Activated gamma-delta T cell treated with anti-CD3 and anti-CD28 coated beads, Interleukin-2, amount 50 U/mL, for 16 hours (primary cell): ENCODE data around the gene AQP12A.
"Not testable (repeated sequence)": the region's sequence is repeated elsewhere in the genome, so short reads cannot be mapped to it uniquely, and the experiment has no call there.

Experiments used
- DNase-seq: peaks from one replicate; pipeline ENCODE4 v3.0.0-alpha.2; 2020; ENCODE audit warnings: low read depth

Gene AQP12A

GRCh38 chr2:240662681-240663080 lies 29.0 kb upstream of the AQP12A start:
- no peak for DNase-seq

- no peak for DNase-seq
Observed at GRCh38 chr2:240663546-240664190, 28.0 kb upstream of the AQP12A start.

- no peak for DNase-seq
Observed at GRCh38 chr2:240664622-240665021, 27.0 kb upstream of the AQP12A start.

- no peak for DNase-seq
Observed at GRCh38 chr2:240670402-240670801, 21.3 kb upstream of the AQP12A start.

DNA sequence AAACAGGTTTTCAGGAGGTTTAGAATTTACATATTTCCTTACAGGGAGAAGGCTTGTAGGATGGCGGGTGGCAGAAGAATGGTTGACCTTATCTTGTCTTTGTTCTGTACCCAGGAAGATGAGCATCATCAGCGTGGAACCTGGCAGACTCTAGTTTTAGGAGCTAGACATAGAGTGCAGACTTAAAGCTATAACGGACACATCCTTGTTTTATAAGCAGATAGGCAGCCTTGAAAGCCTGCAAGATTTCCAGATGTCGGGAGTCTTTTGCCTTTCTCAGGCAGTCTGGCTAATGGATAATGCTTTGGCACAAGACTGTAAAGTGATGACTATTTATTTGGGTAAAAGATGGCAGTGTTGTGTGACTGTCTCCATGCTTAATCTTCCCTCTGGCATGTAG lies 20.7 kb upstream of the AQP12A start:
- no peak for DNase-seq

DNA sequence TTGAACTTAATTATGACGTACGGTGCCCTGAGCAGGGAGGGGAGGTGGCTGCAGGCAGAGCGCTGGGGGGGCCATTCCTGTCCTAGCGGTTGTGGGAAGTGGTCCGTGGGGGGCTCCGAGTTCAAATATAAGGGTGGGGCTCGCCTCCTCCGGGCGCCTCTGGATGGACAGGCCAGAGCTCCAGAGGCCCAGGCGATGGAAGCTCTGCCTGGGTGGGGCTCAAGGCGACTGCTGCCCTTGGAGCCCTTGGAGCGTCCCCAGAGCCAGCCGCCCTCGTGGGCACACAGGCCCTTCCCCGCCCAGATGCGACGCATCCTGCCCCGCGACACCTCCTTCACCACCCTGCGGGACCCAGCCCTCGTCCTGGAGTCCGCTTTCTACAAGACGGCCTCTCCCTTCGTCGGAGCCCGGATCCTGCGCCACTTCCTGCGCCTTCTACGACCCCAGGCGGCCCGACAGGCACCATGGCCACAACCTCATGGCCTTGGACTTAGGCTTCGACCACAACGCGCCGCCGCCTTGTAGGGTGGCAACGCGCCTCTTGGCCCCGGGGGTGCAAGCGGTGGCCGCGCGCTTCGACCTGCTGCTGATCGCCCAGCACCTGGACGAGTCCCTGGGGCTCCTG lies 19.5 kb upstream of the AQP12A start:
- DNase-seq, result no peak

- no peak for DNase-seq
Observed at GRCh38 chr2:240672701-240673190, 18.9 kb upstream of the AQP12A start.

DNA sequence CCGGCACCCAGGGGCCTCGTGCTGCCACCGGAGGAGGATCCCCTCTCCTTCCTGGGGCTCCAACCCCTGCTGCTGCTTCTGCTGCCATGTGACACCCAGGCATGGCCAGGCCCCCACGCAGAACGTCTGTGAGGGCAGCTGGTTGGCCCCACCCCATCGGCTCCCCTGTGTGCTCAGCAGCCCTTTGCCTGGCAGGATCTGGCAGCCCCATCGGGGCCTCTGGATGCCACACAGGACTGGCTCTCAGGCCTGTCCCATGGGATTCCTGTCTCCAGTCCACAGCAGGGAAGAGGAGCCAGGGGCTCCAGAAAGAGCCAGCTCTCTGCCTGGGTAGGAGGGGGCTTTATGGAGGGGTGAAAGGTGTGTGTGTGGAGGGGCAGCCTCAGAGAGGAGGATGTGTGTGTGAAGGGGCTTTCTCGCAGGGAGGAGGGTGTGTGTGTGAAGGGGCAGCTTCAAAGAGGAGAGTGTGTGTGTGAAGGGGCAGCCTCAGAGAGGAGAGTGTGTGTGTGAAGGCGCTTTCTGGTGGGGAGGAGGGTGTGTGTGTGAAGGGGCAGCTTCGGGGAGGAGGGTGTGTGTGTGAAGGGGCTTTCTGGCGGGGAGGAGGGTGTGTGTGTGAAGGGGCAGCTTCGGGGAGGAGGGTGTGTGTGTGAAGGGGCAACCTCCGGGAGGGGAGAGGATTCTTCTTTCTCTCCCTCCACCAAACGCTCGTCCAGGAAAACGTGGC lies 17.0 kb upstream of the AQP12A start:
- DNase-seq, result not testable (repeated sequence)

GRCh38 chr2:240675345-240675744 lies 16.3 kb upstream of the AQP12A start:
- DNase-seq, result not testable (repeated sequence)

DNA sequence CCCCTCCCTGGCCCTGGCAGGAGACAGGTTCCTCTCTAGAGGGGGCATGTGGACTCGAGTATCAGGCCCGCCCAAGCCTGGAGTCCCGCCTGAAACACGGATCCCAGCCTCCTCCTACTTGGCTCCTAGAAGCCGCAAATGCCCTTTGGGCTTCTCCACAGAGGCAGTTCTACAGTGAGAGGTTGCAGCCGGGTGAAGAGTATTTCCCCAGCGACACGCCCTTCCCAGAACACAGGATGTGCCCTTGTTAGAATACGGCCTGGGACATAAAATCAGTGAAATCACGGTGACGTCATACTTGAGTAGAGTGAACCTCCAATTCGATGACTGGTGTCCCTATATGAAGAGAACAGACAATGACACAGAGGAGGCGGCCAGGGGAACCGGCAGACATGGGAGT lies 13.6 kb upstream of the AQP12A start:
- not testable (repeated sequence) for DNase-seq

- not testable (repeated sequence) for DNase-seq
Observed at GRCh38 chr2:240678909-240679308, 12.8 kb upstream of the AQP12A start.

DNA sequence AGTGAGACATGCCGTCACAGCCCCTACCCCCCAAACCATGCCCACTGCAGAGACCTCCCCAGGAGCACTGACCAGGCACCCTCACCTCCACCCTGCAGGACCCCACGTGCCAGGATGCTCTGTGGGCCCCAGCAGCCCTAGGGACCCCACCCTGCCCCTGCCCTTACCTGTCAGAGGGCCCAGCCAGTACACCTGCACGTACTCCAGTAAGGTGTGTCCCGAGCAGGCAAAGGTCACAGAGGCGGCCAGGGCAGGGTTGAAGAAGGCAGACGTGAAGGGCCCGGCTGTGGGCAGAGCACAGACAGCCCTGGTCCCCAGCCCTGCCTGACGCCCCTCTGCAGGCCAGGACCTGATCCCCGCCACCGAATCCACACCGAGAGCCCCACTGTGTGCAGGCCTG lies 11.5 kb upstream of the AQP12A start:
- DNase-seq, result not testable (repeated sequence)

GRCh38 chr2:240682431-240683224 lies 9.0 kb upstream of the AQP12A start, which contains the start of gene AQP12B:
Gene AQP12B, minus strand, starts transcription at chr2:240682885. Its CDS starts 48 bp downstream, at chr2:240682837.
- DNase-seq, result not testable (repeated sequence)

GRCh38 chr2:240683329-240683979 lies 8.2 kb upstream of the AQP12A start:
- DNase-seq, result not testable (repeated sequence)

GRCh38 chr2:240683980-240684728 lies 7.5 kb upstream of the AQP12A start:
- not testable (repeated sequence) for DNase-seq

- DNase-seq, result no peak
Observed at GRCh38 chr2:240685771-240686371, 5.8 kb upstream of the AQP12A start.

GRCh38 chr2:240686460-240686859 lies 5.2 kb upstream of the AQP12A start:
- DNase-seq, result no peak

- no peak for DNase-seq
Observed at GRCh38 chr2:240687045-240687740, 4.5 kb upstream of the AQP12A start.

- DNase-seq, result no peak
Observed at GRCh38 chr2:240687741-240688552, 3.7 kb upstream of the AQP12A start.
